IPS-15b (cell line): ENCODE results near the gene FBXL3.

Source experiments
- H3K27me3 ChIP-seq: one replicate; pipeline ENCODE4 v1.6.1; 2013; ENCODE audit warnings: low read length; ENCODE audit not compliant: control insufficient read depth, insufficient read depth
- H3K36me3 ChIP-seq: one replicate; pipeline ENCODE4 v1.6.1; 2013; ENCODE audit warnings: low read length; ENCODE audit not compliant: control insufficient read depth, insufficient read depth
- H3K4me1 ChIP-seq: one replicate; pipeline ENCODE4 v1.6.1; 2013; ENCODE audit warnings: mild to moderate bottlenecking, low read length; ENCODE audit not compliant: control insufficient read depth, insufficient read depth
- H3K4me3 ChIP-seq: one replicate; pipeline ENCODE4 v1.5.1; 2013; ENCODE audit warnings: low read depth, low read length
- H3K9ac ChIP-seq: one replicate; pipeline ENCODE4 v1.6.1; 2013; ENCODE audit warnings: low read depth, mild to moderate bottlenecking, low read length
- H3K9me3 ChIP-seq: one replicate; pipeline ENCODE4 v1.6.1; 2013; ENCODE audit warnings: mild to moderate bottlenecking, low read length; ENCODE audit not compliant: control insufficient read depth, insufficient read depth

The FBXL3 gene

DNA sequence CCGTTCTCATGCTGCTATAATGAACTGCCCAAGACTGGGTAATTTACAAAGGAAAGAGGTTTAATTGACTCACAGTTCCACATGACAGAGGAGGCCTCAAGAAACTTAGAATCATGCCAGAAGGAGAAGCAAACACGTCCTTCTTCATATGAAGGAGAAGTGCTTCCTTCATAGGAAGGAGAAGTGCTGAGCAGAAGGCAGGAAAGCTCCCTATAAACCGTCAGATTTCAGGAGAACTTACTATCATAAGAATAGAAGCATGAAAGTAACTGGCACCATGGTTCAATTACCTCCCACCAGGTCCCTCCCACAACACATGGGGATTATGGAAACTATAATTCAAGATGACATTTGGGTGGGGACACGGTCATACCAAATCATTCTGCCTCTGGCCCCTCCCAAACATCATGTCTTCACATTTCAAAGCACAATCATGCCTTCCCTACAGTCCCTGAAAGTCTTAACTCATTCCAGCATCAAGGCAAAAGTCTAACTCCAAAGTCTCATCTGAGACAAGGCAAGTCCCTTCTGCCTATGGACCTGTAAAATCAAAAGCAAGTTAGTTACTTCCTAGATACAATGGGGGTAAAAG, 68.0 kb downstream of the FBXL3 start:
- Histone ChIP-seq H3K9ac (no peak overlapping the region), H3K27me3 (no peaks in the 10 kb centered on the region), H3K9me3 (peaks cover 2% of the 10 kb centered on the region), H3K4me1 (no peaks in the 10 kb centered on the region), H3K4me3 (no peak overlapping the region), H3K36me3 (no peaks in the 10 kb centered on the region)

GRCh38 chr13:76955661-76956060, 71.3 kb downstream of the FBXL3 start:
- no peaks in the 10 kb centered on the region for H3K27me3 ChIP-seq
- no peak overlapping the region for H3K4me3 ChIP-seq
- H3K9me3 ChIP-seq, result peaks cover 2% of the 10 kb centered on the region
- no peaks in the 10 kb centered on the region for H3K36me3 ChIP-seq
- H3K4me1 ChIP-seq, result no peaks in the 10 kb centered on the region
- no peak overlapping the region for H3K9ac ChIP-seq
